MM.1S (cell line): ENCODE data around the gene AGAP1.

Experiments
- CTCF ChIP-seq: fragments of 300-600 bp; sonication (generic); IDR thresholded peaks from 2 replicates; pipeline ENCODE4 v1.5.1; 2016; ENCODE audit warnings: antibody characterized with exemption, low read length, mixed read lengths
- EZH2 ChIP-seq: fragments of 300-600 bp; sonication (generic); optimal IDR thresholded peaks from 2 replicates; pipeline ENCODE3; 2017; ENCODE audit warnings: low read depth, mild to moderate bottlenecking, antibody characterized with exemption, low read length, mixed read lengths

DNA sequence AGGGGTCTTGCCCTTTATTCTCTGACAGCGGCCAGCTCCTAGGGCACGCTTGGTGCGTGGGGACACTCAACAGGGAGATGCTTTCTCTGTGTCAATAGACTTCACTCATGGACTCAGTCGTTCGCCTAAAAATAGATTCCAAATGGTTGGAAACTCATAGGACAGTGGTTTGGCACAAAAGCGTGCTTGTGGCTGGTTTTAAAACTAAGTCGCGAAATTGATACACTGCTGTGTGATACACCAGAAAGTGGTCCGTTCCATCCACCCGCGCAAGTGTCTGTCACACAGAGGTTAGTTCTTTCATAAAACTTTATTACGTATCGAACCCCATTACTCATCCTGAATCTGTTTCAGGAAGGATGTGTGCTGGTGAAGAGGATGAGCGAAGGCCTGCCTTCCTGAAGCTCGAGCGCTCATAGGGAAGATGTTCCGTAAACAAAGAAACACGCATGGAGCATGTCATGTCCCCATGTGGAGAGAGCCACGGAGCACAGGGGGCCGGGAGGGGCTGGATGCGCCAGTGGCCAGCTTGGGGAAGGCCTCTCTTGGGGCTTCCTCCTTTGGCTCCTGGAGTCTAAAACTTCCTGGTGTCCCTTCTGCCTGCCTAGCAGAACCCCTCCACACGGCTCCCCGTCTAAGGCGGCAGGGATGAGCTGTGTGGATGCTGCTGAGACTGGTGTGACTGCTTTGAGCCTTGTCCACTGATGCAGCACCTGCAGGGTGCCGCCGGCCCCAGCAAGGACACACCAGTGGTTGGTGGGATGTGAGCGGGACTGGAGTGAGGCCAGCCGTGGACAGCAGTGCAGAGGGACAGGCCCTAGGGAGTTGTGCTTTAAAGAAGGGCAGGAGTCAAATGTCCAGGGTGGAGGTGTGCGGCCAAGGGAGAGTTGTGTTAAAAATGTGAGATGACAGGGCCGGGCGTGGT, 467.1 kb downstream of the AGAP1 start:
- no peak for TF ChIP-seq EZH2
- TF ChIP-seq CTCF = no peak
